HFFc6 (cell line): ENCODE measurements around the gene LIN37. TPM values are rescaled to one million over a fixed set of nuclear protein-coding genes. Genes with fewer than 3 reads are reported as not detected.

Source experiments
- DNase-seq: peaks from one replicate; pipeline ENCODE4 v3.0.0-alpha.2; 2018
- H3K27ac Mint-ChIP-seq: 2 replicates; pipeline ENCODE4 v1.8.0; 2020; ENCODE audit warnings: mild to moderate bottlenecking, mixed read lengths
- H3K27me3 Mint-ChIP-seq: 2 replicates; pipeline ENCODE4 v1.8.0; 2021; ENCODE audit warnings: mild to moderate bottlenecking, moderate library complexity, mixed read lengths; ENCODE audit not compliant: insufficient read depth
- H3K36me3 Mint-ChIP-seq: 2 replicates; pipeline ENCODE4 v1.8.0; 2021; ENCODE audit warnings: low read depth, mixed read lengths
- H3K4me1 Mint-ChIP-seq: 2 replicates; pipeline ENCODE4 v1.8.0; 2020; ENCODE audit warnings: low read depth, mixed read lengths
- H3K4me3 Mint-ChIP-seq: 2 replicates; pipeline ENCODE4 v1.8.0; 2020; ENCODE audit warnings: mild to moderate bottlenecking, moderate library complexity, mixed read lengths
- H3K9me3 Mint-ChIP-seq: 2 replicates; pipeline ENCODE4 v1.8.0; 2020; ENCODE audit warnings: mild to moderate bottlenecking, mixed read lengths
- CTCF ChIP-seq: fragments of 200-600 bp; sonication (generic); IDR thresholded peaks from 2 replicates; pipeline ENCODE4 v1.5.0; 2021; ENCODE audit warnings: antibody characterized with exemption, mild to moderate bottlenecking
- total RNA-seq, 6 experiments: library from RNA; stranded (reverse); fragmentation: NEBNext Ultra II Directional; extraction: Animal tissue kit (Norgen Biotek cat#: 25700); gene quantifications; 2 replicates in 1 of 6; 3 replicates in 5 of 6; pipeline ENCODE4 v1.2.3, GENCODE V29; 2021

Gene LIN37
- total RNA-seq, 6 experiments from 2014 or later = 6.0 to 9.9 (median 8.7) TPM

- Mint-ChIP-seq H3K9me3 (no peaks in the 10 kb centered on the region), H3K4me1 (peaks cover 45% of the 10 kb centered on the region), H3K27me3 (peaks cover 10% of the 10 kb centered on the region), H3K27ac (peak overlapping the region; percentile 51), H3K36me3 (peaks cover 5% of the 10 kb centered on the region; the same call in 1 of the 2 replicates), H3K4me3 (no peak overlapping the region)
- no peak for DNase-seq
- TF ChIP-seq CTCF = no peak
Observed at GRCh38 chr19:35753634-35754369, 5.4 kb downstream of the LIN37 start.

- H3K27ac Mint-ChIP-seq = peak overlapping the region; percentile 86
- H3K4me3 Mint-ChIP-seq = peak overlapping the region; percentile 79
- H3K4me1 Mint-ChIP-seq = peaks cover 45% of the 10 kb centered on the region
- peaks cover 10% of the 10 kb centered on the region; the same call in 1 of the 2 replicates for H3K36me3 Mint-ChIP-seq
- no peaks in the 10 kb centered on the region for H3K9me3 Mint-ChIP-seq
- DNase-seq = no peak
- TF ChIP-seq CTCF = no peak
- peaks cover 10% of the 10 kb centered on the region for H3K27me3 Mint-ChIP-seq
Observed at GRCh38 chr19:35754370-35755130, 6.2 kb downstream of the LIN37 start.

GRCh38 chr19:35755131-35755549, 6.8 kb downstream of the LIN37 start:
- DNase-seq = no peak
- peak overlapping the region; percentile 86 for H3K27ac Mint-ChIP-seq
- peaks cover 12% of the 10 kb centered on the region; the same call in 1 of the 2 replicates for H3K36me3 Mint-ChIP-seq
- no peak for TF ChIP-seq CTCF
- peaks cover 10% of the 10 kb centered on the region for H3K27me3 Mint-ChIP-seq
- H3K4me1 Mint-ChIP-seq = peaks cover 42% of the 10 kb centered on the region
- H3K4me3 Mint-ChIP-seq = peak overlapping the region; percentile 79
- no peaks in the 10 kb centered on the region for H3K9me3 Mint-ChIP-seq

GRCh38 chr19:35755550-35756376, 7.4 kb downstream of the LIN37 start:
- H3K9me3 Mint-ChIP-seq = no peaks in the 10 kb centered on the region
- DNase-seq = peak; percentile 80
- H3K36me3 Mint-ChIP-seq = peaks cover 12% of the 10 kb centered on the region; the same call in 1 of the 2 replicates
- H3K27me3 Mint-ChIP-seq = peaks cover 9% of the 10 kb centered on the region
- H3K4me3 Mint-ChIP-seq = peak overlapping the region; percentile 92
- peak overlapping the region; percentile 99 for H3K27ac Mint-ChIP-seq
- peaks cover 42% of the 10 kb centered on the region for H3K4me1 Mint-ChIP-seq
- TF ChIP-seq CTCF = no peak
